Muscle of back (tissue), 11 donors: Measurements from ENCODE around the gene HHATL. TPM values are rescaled to one million over a fixed set of nuclear protein-coding genes. Genes with fewer than 3 reads are reported as not detected.
A peak's percentile ranks its signal among the peaks of the same experiment; 100 is the strongest.

Experiments
- DNase-seq, 3 donors: peaks; one replicate each; pipeline versions ENCODE4 v3.0.0 to v3.0.0-alpha.2; 2013
- polyA plus RNA-seq, 10 donors: library from polyadenylated mRNA; unstranded; fragments of 120-200 nt; gene quantifications; one replicate each; pipeline ENCODE4 v1.2.1, GENCODE V29; 2013; ENCODE audit not compliant: insufficient read length in 10 of 10

HHATL gene
- polyA plus RNA-seq, 10 donors, result 20.7 to 85.0 (median 48.6) TPM

GRCh38 chr3:42686832-42687650 is 15.6 kb downstream of the HHATL start:
- no peak for DNase-seq

GRCh38 chr3:42685891-42686820 is 16.4 kb downstream of the HHATL start:
- DNase-seq, result peak in 1 of 3 donors; percentile 60

GRCh38 chr3:42685363-42685881 is 17.2 kb downstream of the HHATL start, which contains the start of gene KLHL40:
Gene KLHL40, plus strand, starts transcription at chr3:42685537. Its CDS starts 82 bp downstream, at chr3:42685619.
- DNase-seq, result peak; percentile 52 to 73 (median 59)

GRCh38 chr3:42684632-42685362 is 17.8 kb downstream of the HHATL start:
- DNase-seq, result no peak

- DNase-seq, result peak; percentile 49 to 91 (median 50)
These were observed 18.6 kb downstream of the HHATL start for GRCh38 chr3:42683875-42684598.

GRCh38 chr3:42682301-42683070 is 20.1 kb downstream of the HHATL start:
- DNase-seq, result no peak

GRCh38 chr3:42681361-42682038 is 21.1 kb downstream of the HHATL start:
- DNase-seq, result no peak

GRCh38 chr3:42680806-42681205 is 21.8 kb downstream of the HHATL start:
- DNase-seq, result no peak

- DNase-seq, result no peak
These were observed 22.3 kb downstream of the HHATL start for GRCh38 chr3:42680271-42680670.

- no peak for DNase-seq
These were observed 24.2 kb downstream of the HHATL start for GRCh38 chr3:42678447-42678846.

- DNase-seq, result no peak
These were observed 26.7 kb downstream of the HHATL start for GRCh38 chr3:42675909-42676308.

- no peak for DNase-seq
These were observed 28.5 kb downstream of the HHATL start for GRCh38 chr3:42674146-42674545.

GRCh38 chr3:42673082-42673481 is 29.5 kb downstream of the HHATL start:
- no peak for DNase-seq

- no peak for DNase-seq
These were observed 30.1 kb downstream of the HHATL start for GRCh38 chr3:42672515-42672914.

- no peak for DNase-seq
These were observed 31.9 kb downstream of the HHATL start for GRCh38 chr3:42670670-42671069.

GRCh38 chr3:42670051-42670576 is 32.5 kb downstream of the HHATL start:
- no peak for DNase-seq

- DNase-seq, result no peak
These were observed 33.8 kb downstream of the HHATL start for GRCh38 chr3:42668793-42669217.

- no peak for DNase-seq
These were observed 34.2 kb downstream of the HHATL start for GRCh38 chr3:42668413-42668760.
